GM18951 (cell line): ENCODE measurements around the gene MPPED1.

Source experiments
- POLR2A ChIP-seq: IDR thresholded peaks from 4 replicates; pipeline ENCODE4 v1.6.1; 2011; ENCODE audit warnings: mild to moderate bottlenecking; ENCODE audit not compliant: insufficient read length, insufficient read depth; ENCODE audit errors: extremely low read depth
- in situ Hi-C: fragments of 300-500 bp; cut with MboI; formaldehyde crosslinking; loops from one replicate; pipeline ENCODE4 v1.12.0; 2022; ENCODE audit warnings: low sequenced_read_pairs, mixed read lengths, inconsistent platforms; ENCODE audit not compliant: unreplicated experiment

MPPED1 gene, protein sequence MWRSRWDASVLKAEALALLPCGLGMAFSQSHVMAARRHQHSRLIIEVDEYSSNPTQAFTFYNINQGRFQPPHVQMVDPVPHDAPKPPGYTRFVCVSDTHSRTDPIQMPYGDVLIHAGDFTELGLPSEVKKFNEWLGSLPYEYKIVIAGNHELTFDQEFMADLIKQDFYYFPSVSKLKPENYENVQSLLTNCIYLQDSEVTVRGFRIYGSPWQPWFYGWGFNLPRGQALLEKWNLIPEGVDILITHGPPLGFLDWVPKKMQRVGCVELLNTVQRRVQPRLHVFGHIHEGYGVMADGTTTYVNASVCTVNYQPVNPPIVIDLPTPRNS

DNA sequence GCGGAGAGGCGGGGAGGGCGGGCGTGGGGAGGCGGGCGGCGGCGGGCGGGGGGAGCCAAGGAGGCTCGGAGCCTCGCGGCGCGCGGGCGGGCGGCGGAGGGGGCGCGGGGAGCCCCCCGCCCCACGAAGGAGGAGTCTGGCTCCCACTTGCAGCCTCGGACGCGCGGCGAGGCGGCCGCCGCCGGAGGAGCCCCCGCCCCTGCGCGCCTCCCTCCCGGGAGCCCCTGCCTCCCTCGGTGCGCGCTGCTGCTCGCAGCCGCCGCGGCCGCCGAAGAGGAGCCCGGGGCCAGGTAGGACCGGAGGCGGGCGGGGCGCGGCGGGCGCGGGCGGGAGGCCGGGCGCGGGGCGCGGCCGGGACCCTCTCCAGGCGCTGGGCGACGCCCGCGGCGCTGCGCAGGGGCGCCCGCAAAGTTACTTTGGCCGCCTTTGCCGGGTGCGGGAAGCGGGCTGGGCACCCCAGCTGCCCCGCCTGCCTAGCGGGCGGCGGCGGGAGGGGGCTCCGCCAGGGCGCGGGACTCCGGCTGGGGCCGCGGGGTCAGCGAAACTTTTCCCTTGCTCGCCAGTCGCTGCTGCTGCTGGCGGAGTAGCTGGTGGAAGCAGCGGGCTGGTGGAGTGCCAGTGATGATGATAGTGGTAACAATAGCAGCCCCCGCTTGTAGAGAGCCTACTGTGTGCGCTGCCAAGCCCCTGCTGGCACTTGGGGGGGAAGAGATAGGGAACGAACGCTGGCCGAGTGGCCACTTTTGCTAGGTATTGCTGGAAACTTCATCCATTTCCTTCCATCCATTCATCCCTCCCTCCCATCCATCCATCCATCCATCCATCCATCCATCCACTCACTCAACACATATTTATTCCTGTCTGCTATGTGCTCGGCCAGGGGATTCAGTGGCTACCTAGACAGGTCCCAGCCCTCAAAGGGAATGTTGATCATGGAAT lies at the start of gene MPPED1:
Gene MPPED1, plus strand, starts transcription at position 146 of the 939 bp plus-strand sequence. CDS start 12,972 bp downstream, outside the sequence.
- in situ Hi-C loops = no loop called here
- no peak for TF ChIP-seq POLR2A

DNA sequence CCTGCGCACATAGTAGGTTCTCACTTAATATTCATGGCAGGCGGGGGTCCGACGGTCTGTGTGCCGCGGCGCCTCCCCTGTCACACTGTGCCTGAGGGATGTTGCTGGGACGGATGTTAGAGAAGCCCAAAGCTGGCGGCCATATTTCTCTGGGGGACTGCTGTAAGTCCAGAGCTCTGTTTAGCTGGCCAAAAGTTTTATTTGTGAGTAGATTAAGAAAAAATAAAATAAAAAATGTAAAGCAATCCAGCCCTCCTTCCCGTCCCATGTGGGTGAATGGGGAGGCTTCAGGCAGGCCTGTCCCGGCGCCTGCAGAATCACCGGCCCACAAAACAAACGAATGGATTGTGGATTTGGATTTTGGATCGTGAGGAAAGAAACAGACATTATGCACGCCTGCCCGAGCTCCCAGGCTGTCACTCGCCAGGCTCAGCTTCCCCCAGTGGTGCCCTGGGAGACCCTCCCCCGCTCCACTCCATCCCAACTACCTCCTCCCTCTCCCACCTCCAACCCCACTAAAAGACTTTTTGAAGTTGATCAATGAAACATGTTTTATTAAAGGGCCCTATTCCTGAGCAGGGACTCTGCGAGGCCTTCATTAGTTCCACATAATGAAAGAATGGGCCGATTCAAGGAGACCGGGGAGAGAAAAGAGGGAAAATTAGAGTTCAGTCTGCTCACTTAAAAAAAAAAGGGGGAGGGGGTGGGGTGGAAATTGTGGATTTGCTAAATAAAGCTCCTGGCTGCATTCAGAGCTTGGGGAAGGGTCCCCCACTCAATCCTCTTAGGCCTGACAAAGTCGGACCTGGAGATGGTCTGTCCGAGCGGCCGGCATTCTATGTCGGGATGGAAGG lies 48.3 kb upstream of the MPPED1 start:
- in situ Hi-C loops = no loop called here
- no peak for TF ChIP-seq POLR2A

DNA sequence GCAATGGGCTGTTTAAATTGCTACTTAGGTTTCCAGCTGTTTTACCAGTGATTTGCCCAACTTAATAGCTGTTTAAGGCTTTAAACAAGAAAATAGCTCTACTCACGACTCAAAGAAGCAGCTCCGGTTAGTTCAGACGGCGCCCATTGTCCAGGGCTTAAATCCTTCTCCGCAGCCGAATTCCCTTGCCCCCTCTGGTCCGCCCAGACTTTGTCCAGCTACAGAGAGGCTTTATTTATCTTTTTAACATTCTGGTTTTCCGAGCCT lies 47.7 kb upstream of the MPPED1 start:
- TF ChIP-seq POLR2A = no peak
- in situ Hi-C loops = no loop called here

DNA sequence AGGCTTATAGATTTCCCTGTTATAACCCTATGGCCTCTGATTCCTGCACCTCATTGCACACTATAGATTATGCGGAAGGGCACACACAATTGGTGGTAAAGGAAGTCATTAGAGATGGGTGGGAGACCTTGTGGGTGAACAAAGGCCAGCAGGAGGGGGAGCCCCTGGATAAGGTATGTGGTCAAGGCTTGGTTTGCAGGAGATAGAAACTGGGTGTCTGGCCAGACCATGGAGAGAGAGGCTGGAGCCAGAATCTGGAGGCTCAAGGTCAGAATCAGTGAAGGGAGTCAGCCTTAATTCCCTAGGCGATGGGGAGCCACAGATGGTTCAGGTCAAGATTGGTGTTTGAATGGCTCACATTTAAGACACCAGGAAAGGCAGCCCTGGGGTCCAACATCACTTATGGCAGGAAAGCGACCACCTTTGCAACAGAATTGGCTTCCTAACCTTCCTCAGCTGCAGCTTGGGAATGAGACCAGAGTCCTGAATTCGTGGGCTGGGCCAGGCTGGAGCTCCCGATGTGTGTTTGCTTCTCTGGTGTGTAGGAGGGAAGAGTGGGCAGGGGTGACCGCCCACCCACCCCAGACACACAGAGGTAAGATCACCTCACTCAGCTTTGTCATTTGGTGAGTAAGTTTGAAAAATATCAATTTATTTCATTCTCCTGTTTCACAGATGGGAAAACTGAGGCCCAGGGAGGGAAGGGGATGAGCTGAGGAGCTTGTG lies 45.9 kb upstream of the MPPED1 start:
- no peak for TF ChIP-seq POLR2A
- in situ Hi-C loops = no loop called here

DNA sequence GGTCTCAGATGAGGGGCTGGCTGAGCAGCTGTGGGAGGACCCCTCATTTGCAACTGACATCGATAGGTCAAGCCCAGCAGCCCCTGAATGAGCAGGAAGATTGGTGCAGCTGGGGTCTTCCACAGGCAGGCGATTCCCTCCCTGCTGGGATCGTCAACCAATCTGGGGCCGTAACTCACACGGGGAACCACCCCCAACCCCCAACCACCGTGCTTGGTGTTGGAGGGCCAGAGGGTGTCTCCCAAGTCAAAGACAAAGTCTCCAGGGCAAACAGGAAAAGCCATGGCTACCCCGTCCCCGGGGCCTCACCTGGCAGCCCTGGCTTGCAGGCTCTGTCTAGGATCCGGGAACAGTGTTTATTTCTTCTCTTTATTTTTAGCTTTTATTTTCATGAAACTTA lies 41.8 kb upstream of the MPPED1 start:
- in situ Hi-C loops = no loop called here
- TF ChIP-seq POLR2A = no peak

DNA sequence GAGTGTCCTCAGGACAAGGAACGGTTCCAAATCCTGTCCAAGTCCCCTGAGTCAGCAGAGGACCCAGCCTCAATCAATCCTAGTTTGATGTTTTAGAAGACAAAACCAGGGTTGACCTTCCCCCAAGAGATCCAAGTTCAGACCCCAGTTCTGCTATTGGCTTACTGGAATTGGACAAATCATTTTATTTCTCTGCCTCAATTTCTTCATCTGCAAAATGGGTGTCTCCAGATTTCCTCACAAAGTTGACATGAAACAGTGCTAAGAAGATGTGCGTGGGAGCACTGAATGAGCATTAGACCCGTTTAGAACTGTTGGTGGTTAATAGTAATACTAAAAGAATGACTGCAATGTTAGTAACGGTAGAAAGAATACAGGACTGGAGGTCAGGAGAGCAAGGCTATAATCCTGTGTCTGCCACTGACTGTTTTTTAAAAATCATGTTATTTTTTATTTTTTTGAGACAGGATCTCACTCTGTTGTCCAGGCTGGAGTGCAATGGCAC lies 35.8 kb upstream of the MPPED1 start:
- in situ Hi-C loops = loop anchor here (25.0 kb wide), 1 partner anchor 511 kb away; the partner anchor contains the start of gene PNPLA5
- no peak for TF ChIP-seq POLR2A

DNA sequence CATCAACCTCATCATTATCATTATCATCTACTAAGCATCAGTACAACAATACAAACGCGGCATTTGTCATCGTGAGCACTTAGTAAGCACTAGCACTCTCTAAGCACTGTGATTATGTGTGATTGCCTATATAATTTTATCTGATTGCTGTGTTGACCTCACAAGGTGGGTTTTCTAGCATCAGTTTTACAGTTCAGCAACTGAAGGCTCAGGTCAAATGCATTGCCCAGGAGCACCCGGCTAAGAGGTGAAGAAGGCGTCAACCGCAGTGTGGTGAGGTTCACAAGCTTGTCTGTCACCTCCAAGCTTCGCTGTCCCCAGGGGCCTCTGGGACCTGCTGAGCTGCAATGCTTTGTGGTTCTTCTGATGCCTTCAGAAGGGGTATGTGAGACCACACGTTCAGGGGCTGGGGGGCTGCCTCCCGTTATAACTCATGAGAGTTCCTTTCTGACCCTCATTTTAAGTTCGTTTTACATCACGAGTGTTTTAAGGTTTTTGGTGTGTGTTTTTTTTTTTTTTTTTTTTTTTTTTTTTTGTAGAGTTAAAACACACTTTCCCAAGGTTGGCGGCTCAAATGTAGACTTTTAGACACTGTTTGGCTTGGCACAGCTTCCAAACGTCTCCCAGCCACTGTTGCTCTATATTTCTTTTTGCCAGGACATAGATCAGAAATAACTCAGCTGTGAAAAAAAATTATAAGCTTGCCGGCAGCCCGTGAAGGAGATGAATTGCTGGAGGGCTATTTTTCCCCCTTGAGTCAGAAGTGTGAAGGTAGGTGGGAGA lies 34.9 kb upstream of the MPPED1 start:
- no peak for TF ChIP-seq POLR2A
- in situ Hi-C loops = loop anchor here (25.0 kb wide), 1 partner anchor 510 kb away; the partner anchor contains the start of gene PNPLA5

DNA sequence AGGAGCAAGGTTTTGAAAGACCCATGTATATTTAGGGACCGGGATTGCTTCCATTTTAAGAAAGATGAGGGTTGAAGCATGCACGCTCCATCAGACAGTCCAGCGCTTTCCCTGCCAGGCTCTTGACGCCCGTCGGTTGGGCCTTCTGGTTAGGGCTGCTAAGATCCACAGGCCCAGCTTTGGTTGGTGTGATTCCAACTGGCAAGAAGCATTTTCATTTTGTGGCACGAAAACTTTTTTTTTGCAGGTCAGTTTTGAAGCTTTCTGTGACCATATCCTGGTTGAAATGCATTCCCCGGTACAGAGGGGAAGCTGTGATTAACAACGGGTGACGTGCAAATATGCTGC lies 34.3 kb upstream of the MPPED1 start:
- TF ChIP-seq POLR2A = no peak
- in situ Hi-C loops = loop anchor here (25.0 kb wide), 1 partner anchor 510 kb away; the partner anchor contains the start of gene PNPLA5

DNA sequence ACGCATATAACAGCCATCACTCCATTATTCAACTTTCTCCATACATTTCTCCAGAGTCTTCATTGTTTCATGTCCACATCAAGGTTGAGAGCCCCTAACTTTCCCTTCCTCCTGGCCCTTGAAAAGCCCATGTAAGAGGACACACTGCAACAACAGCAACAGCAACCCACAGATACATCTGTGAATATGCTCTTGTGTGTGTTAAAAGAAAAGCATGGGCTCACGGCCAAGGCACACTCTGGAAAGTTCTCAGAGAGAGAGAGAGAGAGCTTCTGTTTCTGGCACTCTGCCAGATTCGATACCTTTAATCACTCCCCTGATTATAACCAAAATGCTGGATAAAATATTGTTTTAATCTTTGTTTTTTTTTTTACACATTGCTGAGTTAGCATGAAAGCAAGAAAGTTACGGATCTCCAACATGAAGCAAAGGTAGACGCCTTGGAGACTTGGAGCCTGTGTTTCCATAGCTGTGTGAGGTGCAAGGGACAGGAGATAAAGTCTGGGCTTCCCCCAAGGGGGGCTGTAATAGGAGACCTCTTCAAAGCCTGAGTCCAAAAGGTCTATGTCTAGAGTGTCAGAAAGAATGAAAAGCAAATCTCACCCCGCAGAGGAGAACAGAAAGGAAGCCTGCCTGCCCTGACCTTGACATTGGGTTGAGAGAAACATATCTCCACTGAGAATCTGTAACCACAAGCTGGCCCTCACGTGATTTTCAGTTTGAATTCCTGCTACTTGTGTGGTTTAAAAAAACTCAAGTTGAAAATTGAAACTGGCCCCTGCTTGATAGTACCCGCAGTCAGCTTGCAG lies 33.7 kb upstream of the MPPED1 start:
- no peak for TF ChIP-seq POLR2A
- in situ Hi-C loops = loop anchor here (25.0 kb wide), 1 partner anchor 509 kb away; the partner anchor contains the start of gene PNPLA5

DNA sequence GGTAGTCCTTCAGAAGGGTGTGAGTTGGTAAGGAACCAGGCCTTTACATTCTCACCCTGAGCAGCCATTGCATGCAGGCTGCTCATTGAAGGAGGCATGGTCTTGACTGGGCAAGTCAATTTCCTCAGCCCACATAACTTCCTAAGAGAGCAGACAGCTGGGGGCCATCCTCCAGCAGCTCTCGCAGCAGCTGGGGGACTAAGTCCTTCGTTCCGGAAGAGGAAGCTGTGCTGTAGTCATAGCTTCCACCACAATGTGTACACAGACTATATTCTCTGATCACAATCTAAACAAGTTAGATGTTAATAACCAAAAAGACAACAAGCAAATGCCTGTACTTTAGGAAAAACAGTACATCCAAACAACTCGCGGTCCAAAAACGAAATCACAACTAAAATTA lies 30.1 kb upstream of the MPPED1 start:
- in situ Hi-C loops = loop anchor here (25.0 kb wide), 1 partner anchor 506 kb away; the partner anchor contains the start of gene PNPLA5
- TF ChIP-seq POLR2A = no peak

DNA sequence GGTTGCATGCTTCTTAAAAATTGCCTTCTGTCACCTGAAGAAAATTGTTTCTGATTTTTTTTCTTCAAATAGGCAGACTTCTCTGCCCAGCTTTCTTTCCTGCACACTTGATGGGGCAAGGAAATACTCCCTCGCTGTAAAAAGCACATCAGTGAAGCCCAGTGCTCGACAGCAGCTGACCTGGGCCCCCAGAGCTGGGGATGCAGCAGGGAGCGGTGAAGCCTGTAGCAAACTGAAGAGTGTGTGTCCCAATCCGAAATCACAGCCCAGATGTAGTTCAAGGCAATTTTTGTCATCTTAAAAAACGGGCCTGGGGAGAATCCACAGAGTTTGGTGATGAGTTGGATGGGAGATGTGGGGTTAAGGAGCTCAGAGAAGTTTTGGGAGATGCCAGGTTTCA lies 27.0 kb upstream of the MPPED1 start:
- no peak for TF ChIP-seq POLR2A
- in situ Hi-C loops = loop anchor here (5.0 to 25.0 kb wide), 2 partner anchors 113 to 502 kb away; partner anchors contain the start of gene PNPLA5
